HepG2 (cell line): ENCODE results near the gene MSANTD2. TPM values are rescaled to one million over a fixed set of nuclear protein-coding genes. Genes with fewer than 3 reads are reported as not detected.

Experiments
- ATAC-seq: fragments of 200-7000 bp; cut with Tn5 transposase; 3 replicates; pipeline ENCODE4 v1.9.1; 2020; ENCODE audit warnings: mild to moderate bottlenecking, moderate library complexity
- BruUV-seq: library from RNA; stranded (reverse); fragments of 400-500 nt; replicated peaks from 2 replicates; lab custom pipeline; 2021; lab: Mats Ljungman, UMichigan
- CTCF ChIA-PET: fragments of 300-600 bp; formaldehyde crosslinking; extraction: SDS; loops from one replicate; lab custom pipeline; 2021; ENCODE audit warnings: low total read pairs, inconsistent platforms, low intra/inter-chr PET ratio; lab: Yijun Ruan, JAX
- POLR2A ChIA-PET: fragments of 350-600 bp; sonication (Branson Sonifier 250); formaldehyde crosslinking; loops from one replicate; lab custom pipeline; 2020; ENCODE audit warnings: antibody characterized with exemption, inconsistent platforms; lab: Yijun Ruan, JAX
- DNase-seq: peaks from one replicate; pipeline ENCODE4 v3.0.0-alpha.2; 2015; ENCODE audit warnings: low spot score
- FAIRE-seq: peaks from 3 replicates; lab custom pipeline; 2011; peaks lifted over from hg19 to GRCh38; lab: Jason Lieb, UNC
- H2AFZ ChIP-seq: one replicate; pipeline ENCODE4 v1.6.1; 2011; ENCODE audit warnings: low read length, inconsistent platforms
- H3K27ac ChIP-seq: fragments of 300-600 bp; 3 replicates; pipeline ENCODE4 v1.8.0; 2011; ENCODE audit warnings: mixed run types, mild to moderate bottlenecking, mixed read lengths, low read length, inconsistent platforms; ENCODE audit not compliant: insufficient read depth; ENCODE audit errors: extremely low read length
- H3K27me3 ChIP-seq, 2 experiments: fragments of 200-600 bp in 1 of 2; 2 replicates in 1 of 2; 3 replicates in 1 of 2; pipeline versions ENCODE4 v1.6.0 to v1.8.0; 2011; ENCODE audit warnings: low read length in 2 of 2, mild to moderate bottlenecking in 2 of 2, moderate library complexity in 2 of 2, inconsistent platforms in 1 of 2; ENCODE audit not compliant: insufficient read depth in 2 of 2, control insufficient read depth in 1 of 2
- H3K36me3 ChIP-seq, 2 experiments: fragments of 200-600 bp in 1 of 2; replicated peaks in 1 of 2; 2 replicates in 1 of 2; 3 replicates in 1 of 2; pipeline versions ENCODE4 v1.5.1 to v1.8.0; 2011; ENCODE audit warnings: low read length in 2 of 2, inconsistent platforms in 1 of 2; ENCODE audit not compliant: insufficient read depth in 2 of 2, control insufficient read depth in 1 of 2
- H3K4me1 ChIP-seq: 2 replicates; pipeline ENCODE4 v1.5.1; 2012; ENCODE audit warnings: low read length, inconsistent platforms; ENCODE audit not compliant: insufficient read depth
- H3K4me2 ChIP-seq: 2 replicates; pipeline ENCODE4 v1.6.0; 2011; ENCODE audit warnings: low read depth, low read length, inconsistent platforms
- H3K4me3 ChIP-seq, 3 experiments: fragments of 200-600 bp in 1 of 3; sonication (generic), shearing (Covaris generic) in 1 of 3; replicated peaks in 1 of 3; 2 replicates each; pipeline ENCODE4 v1.5.1; 2011 to 2016; ENCODE audit warnings: low read length in 3 of 3, inconsistent platforms in 2 of 3, low read depth in 2 of 3, mild to moderate bottlenecking in 2 of 3, control low read depth in 1 of 3, mixed read lengths in 1 of 3; ENCODE audit not compliant: insufficient read depth in 1 of 3
- H3K79me2 ChIP-seq: one replicate; pipeline ENCODE4 v1.6.1; 2011; ENCODE audit warnings: low read length, inconsistent platforms; ENCODE audit not compliant: insufficient read depth
- H3K9ac ChIP-seq: 2 replicates; pipeline ENCODE4 v1.6.0; 2011; ENCODE audit warnings: mild to moderate bottlenecking, low read depth, low read length, inconsistent platforms; ENCODE audit not compliant: insufficient read depth
- H3K9me3 ChIP-seq: 2 replicates; pipeline ENCODE4 v1.5.1; 2012; ENCODE audit warnings: mild to moderate bottlenecking, low read length
- H4K20me1 ChIP-seq: 2 replicates; pipeline ENCODE4 v1.6.0; 2011; ENCODE audit warnings: inconsistent platforms, mild to moderate bottlenecking, low read length, moderate library complexity; ENCODE audit not compliant: insufficient read depth
- ZSCAN9 ChIP-seq: IDR thresholded peaks from 2 replicates; pipeline ENCODE4 v1.6.1; 2016; ENCODE audit warnings: borderline replicate concordance
- WGBS: methylation state at CpG from one replicate; pipeline ENCODE4 v1.1.6; 2017; ENCODE audit warnings: low lambda C conversion rate; 5-methylcytosine and 5-hydroxymethylcytosine counted together
- in situ Hi-C: cut with HindIII; loops from 2 replicates; pipeline ENCODE4 v1.10.0; 2017; ENCODE audit warnings: low pct_unique_long_range_greater_than_20kb; ENCODE audit not compliant: extremely low pct_ligation_motif_present
- intact Hi-C: fragments of 100-400 bp; cut with micrococcal nuclease; formaldehyde crosslinking; loops from one replicate; pipeline ENCODE4 v1.10.0; 2022; ENCODE audit not compliant: unreplicated experiment
- polyA plus RNA-seq, 8 experiments: library from polyadenylated mRNA; depleted of rRNA in 3 of 8; stranded (reverse) in 7 of 8; unstranded in 1 of 8; fragments of >200 nt; fragmentation: Illumina TruSeq in 4 of 8; extraction: Trizol in 4 of 8; gene quantifications; 2 replicates each; pipeline versions ENCODE4 v1.2.1 to v1.2.3, GENCODE V29; 2011 to 2016; ENCODE audit warnings: low read depth in 4 of 8, missing spikeins in 1 of 8, mixed read lengths in 1 of 8; ENCODE audit not compliant: insufficient read depth in 1 of 8
- total RNA-seq, 5 experiments: library from RNA; depleted of rRNA; stranded (reverse); fragments of >200 nt; fragmentation: Illumina TruSeq; extraction: Trizol; gene quantifications; 2 replicates each; pipeline ENCODE4 v1.2.3, GENCODE V29; 2016; ENCODE audit warnings: low read depth in 1 of 5
- TF ChIP-seq, protein P1 (sequence below), 2 experiments: fragments of 450-650 bp in 1 of 2; sonication (generic) in 1 of 2; formaldehyde crosslinking in 1 of 2; IDR thresholded peaks; 2 replicates each; pipeline versions ENCODE4 v1.6.1 to v1.8.0; 2016 to 2022; ENCODE audit warnings: antibody characterized with exemption in 1 of 2, mild to moderate bottlenecking in 1 of 2, missing genetic modification reagents in 1 of 2
- TF ChIP-seq, protein P2 (sequence below): sonication (generic); formaldehyde crosslinking; IDR thresholded peaks from 2 replicates; pipeline ENCODE4; 2020; ENCODE audit warnings: missing genetic modification reagents, mild to moderate bottlenecking, borderline replicate concordance

Gene MSANTD2
- total and polyA plus RNA-seq, 2 of the 13 experiments (the other 11 are each of a cell fraction or from before 2014, with no cell fraction given), result 8.7 to 10.1 TPM

GRCh38 chr11:124832571-124832970 is 32.4 kb upstream of the MSANTD2 start:
- no peak overlapping the region for H3K27ac ChIP-seq
- H3K27me3 ChIP-seq, result peaks cover 0 to 15% of the 10 kb centered on the region in 2 experiments; a peak in 3 of 5 replicates
- BruUV-seq, result no TSS peak
- in situ Hi-C loops, result no loop called here
- no peaks in the 10 kb centered on the region for H3K79me2 ChIP-seq
- H3K9me3 ChIP-seq, result no peaks in the 10 kb centered on the region
- intact Hi-C loops, result no loop called here
- no peak overlapping the region for H2AFZ ChIP-seq
- ChIA-PET POLR2A (no interaction called here), CTCF (no interaction called here)
- no peak overlapping the region for H3K4me3 ChIP-seq
- ATAC-seq, result no peak
- H3K36me3 ChIP-seq, result no peaks in the 10 kb centered on the region
- WGBS, result 40% methylated on average over 4 of the region's 4 CpGs
- no peak overlapping the region for H3K9ac ChIP-seq
- peaks cover 12% of the 10 kb centered on the region for H3K4me1 ChIP-seq
- DNase-seq, result no peak
- TF ChIP-seq, protein P1, sequence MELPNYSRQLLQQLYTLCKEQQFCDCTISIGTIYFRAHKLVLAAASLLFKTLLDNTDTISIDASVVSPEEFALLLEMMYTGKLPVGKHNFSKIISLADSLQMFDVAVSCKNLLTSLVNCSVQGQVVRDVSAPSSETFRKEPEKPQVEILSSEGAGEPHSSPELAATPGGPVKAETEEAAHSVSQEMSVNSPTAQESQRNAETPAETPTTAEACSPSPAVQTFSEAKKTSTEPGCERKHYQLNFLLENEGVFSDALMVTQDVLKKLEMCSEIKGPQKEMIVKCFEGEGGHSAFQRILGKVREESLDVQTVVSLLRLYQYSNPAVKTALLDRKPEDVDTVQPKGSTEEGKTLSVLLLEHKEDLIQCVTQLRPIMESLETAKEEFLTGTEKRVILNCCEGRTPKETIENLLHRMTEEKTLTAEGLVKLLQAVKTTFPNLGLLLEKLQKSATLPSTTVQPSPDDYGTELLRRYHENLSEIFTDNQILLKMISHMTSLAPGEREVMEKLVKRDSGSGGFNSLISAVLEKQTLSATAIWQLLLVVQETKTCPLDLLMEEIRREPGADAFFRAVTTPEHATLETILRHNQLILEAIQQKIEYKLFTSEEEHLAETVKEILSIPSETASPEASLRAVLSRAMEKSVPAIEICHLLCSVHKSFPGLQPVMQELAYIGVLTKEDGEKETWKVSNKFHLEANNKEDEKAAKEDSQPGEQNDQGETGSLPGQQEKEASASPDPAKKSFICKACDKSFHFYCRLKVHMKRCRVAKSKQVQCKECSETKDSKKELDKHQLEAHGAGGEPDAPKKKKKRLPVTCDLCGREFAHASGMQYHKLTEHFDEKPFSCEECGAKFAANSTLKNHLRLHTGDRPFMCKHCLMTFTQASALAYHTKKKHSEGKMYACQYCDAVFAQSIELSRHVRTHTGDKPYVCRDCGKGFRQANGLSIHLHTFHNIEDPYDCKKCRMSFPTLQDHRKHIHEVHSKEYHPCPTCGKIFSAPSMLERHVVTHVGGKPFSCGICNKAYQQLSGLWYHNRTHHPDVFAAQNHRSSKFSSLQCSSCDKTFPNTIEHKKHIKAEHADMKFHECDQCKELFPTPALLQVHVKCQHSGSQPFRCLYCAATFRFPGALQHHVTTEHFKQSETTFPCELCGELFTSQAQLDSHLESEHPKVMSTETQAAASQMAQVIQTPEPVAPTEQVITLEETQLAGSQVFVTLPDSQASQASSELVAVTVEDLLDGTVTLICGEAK (IDR thresholded peaks at IDR 0.05), result no peak
- TF ChIP-seq, protein P1 (CRISPR knock-in tag; IDR thresholded peaks at IDR 0.05), result no peak
- TF ChIP-seq, protein P2, sequence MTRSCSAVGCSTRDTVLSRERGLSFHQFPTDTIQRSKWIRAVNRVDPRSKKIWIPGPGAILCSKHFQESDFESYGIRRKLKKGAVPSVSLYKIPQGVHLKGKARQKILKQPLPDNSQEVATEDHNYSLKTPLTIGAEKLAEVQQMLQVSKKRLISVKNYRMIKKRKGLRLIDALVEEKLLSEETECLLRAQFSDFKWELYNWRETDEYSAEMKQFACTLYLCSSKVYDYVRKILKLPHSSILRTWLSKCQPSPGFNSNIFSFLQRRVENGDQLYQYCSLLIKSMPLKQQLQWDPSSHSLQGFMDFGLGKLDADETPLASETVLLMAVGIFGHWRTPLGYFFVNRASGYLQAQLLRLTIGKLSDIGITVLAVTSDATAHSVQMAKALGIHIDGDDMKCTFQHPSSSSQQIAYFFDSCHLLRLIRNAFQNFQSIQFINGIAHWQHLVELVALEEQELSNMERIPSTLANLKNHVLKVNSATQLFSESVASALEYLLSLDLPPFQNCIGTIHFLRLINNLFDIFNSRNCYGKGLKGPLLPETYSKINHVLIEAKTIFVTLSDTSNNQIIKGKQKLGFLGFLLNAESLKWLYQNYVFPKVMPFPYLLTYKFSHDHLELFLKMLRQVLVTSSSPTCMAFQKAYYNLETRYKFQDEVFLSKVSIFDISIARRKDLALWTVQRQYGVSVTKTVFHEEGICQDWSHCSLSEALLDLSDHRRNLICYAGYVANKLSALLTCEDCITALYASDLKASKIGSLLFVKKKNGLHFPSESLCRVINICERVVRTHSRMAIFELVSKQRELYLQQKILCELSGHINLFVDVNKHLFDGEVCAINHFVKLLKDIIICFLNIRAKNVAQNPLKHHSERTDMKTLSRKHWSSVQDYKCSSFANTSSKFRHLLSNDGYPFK (CRISPR knock-in tag), result no peak
- TF ChIP-seq ZSCAN9 (CRISPR knock-in tag), result no peak
- TF ChIP-seq, all 625 proteins: peak for 0
- FAIRE-seq, result no peak
- Histone ChIP-seq H3K4me2 (no peak overlapping the region), H4K20me1 (no peaks in the 10 kb centered on the region)
